Hepatocyte (in vitro differentiated cells): Measurements from ENCODE around the gene ANKRD44. TPM values are rescaled to one million over a fixed set of nuclear protein-coding genes. Genes with fewer than 3 reads are reported as not detected.

Experiments
- DNase-seq: peaks from one replicate; pipeline ENCODE4 v3.0.0-alpha.2; 2016; ENCODE audit warnings: low spot score
- H2AFZ ChIP-seq: fragments of 200-600 bp; sonication (generic); 2 replicates; pipeline ENCODE4 v1.6.0; 2016; ENCODE audit warnings: antibody characterized with exemption, mild to moderate bottlenecking
- H3K27ac ChIP-seq: fragments of 200-600 bp; sonication (generic); 2 replicates; pipeline ENCODE4 v1.5.1; 2016; ENCODE audit warnings: mild to moderate bottlenecking
- H3K27me3 ChIP-seq: fragments of 200-600 bp; sonication (generic); 2 replicates; pipeline ENCODE4 v1.6.1; 2016
- H3K36me3 ChIP-seq: fragments of 200-600 bp; sonication (generic); replicated peaks from 2 replicates; pipeline ENCODE4 v1.5.1; 2016; ENCODE audit warnings: low read depth; ENCODE audit not compliant: insufficient read depth
- H3K4me1 ChIP-seq: fragments of 200-600 bp; sonication (generic); 2 replicates; pipeline ENCODE4 v1.5.1; 2016; ENCODE audit warnings: mild to moderate bottlenecking, moderate library complexity; ENCODE audit not compliant: insufficient read depth
- H3K4me2 ChIP-seq: fragments of 200-600 bp; sonication (generic); 2 replicates; pipeline ENCODE4 v1.6.0; 2016
- H3K4me3 ChIP-seq: fragments of 200-600 bp; sonication (generic); 2 replicates; pipeline ENCODE4 v1.5.1; 2016; ENCODE audit warnings: mild to moderate bottlenecking
- H3K79me2 ChIP-seq: fragments of 200-600 bp; sonication (generic); 2 replicates; pipeline ENCODE4 v1.6.0; 2017; ENCODE audit warnings: mild to moderate bottlenecking
- H3K9me2 ChIP-seq: fragments of 200-600 bp; sonication (generic); replicated peaks from 2 replicates; pipeline ENCODE4 v1.6.0; 2017; ENCODE audit warnings: mild to moderate bottlenecking; ENCODE audit not compliant: insufficient read depth
- H3K9me3 ChIP-seq: fragments of 200-600 bp; sonication (generic); 2 replicates; pipeline ENCODE4 v1.5.1; 2016; ENCODE audit warnings: low read depth, mild to moderate bottlenecking
- H4K20me1 ChIP-seq: fragments of 200-600 bp; sonication (generic); 2 replicates; pipeline ENCODE4 v1.6.0; 2016; ENCODE audit warnings: mild to moderate bottlenecking; ENCODE audit not compliant: insufficient read depth, poor library complexity, severe bottlenecking
- EZH2 ChIP-seq: fragments of 200-600 bp; sonication (generic); IDR thresholded peaks from 2 replicates; pipeline ENCODE4 v1.6.1; 2016; ENCODE audit warnings: antibody characterized with exemption, mild to moderate bottlenecking, borderline replicate concordance
- EZH2phosphoT487 ChIP-seq: fragments of 200-600 bp; sonication (generic); IDR thresholded peaks from one replicate; pipeline ENCODE4 v1.6.1; 2018; ENCODE audit warnings: antibody characterized with exemption, mild to moderate bottlenecking, low read depth, moderate library complexity; ENCODE audit not compliant: unreplicated experiment, severe bottlenecking
- WGBS: methylation state at CpG from one replicate; pipeline ENCODE4 v1.1.6; 2016; ENCODE audit warnings: low lambda C conversion rate; ENCODE audit errors: missing lambda C conversion rate; 5-methylcytosine and 5-hydroxymethylcytosine counted together
- polyA plus RNA-seq: library from polyadenylated mRNA; unstranded; fragments of >200 nt; fragmentation: Nextera tagmentation; extraction: Ambion mirVana; gene quantifications from 2 replicates; pipeline ENCODE4 v1.2.1, GENCODE V29; 2016
- total RNA-seq: library from RNA; depleted of rRNA; stranded (reverse); fragments of >200 nt; gene quantifications from 2 replicates; pipeline ENCODE4 v1.2.3, GENCODE V29; 2014
- TF ChIP-seq, protein P1 (sequence below): fragments of 200-600 bp; sonication (generic); IDR thresholded peaks from 2 replicates; pipeline ENCODE4 v1.5.1; 2016; ENCODE audit warnings: antibody characterized with exemption, mild to moderate bottlenecking; ENCODE audit not compliant: poor library complexity

ANKRD44 gene
- total and polyA plus RNA-seq, 2 experiments from 2014 or later, result 5.9 to 9.1 TPM

DNA sequence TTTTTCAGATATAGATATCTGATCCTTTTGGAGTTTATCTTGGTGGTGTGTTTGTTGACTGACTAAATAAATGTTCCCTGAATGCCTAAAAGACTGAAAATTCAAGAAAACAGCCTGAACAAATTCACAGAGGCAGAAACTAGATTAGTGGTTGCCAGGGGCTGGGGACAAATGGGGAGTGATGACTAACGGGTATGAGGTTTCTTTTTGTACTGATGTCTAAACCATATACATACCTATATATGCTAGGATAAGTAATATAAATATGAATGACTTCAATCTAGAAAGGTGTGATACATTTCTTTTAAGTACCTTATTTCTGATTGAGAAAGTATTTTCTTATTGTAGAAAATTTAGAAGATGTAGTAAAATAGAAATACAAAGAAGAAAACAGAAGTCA lies 207.2 kb downstream of the ANKRD44 start:
- Histone ChIP-seq H3K9me3 (no peaks in the 10 kb centered on the region), H3K4me1 (peaks cover 9% of the 10 kb centered on the region), H3K4me3 (no peak overlapping the region), H3K36me3 (no peaks in the 10 kb centered on the region), H3K27ac (no peak overlapping the region), H3K4me2 (no peak overlapping the region), H3K79me2 (no peaks in the 10 kb centered on the region), H2AFZ (no peak overlapping the region), H3K27me3 (no peaks in the 10 kb centered on the region), H4K20me1 (no peaks in the 10 kb centered on the region), H3K9me2 (no peaks in the 10 kb centered on the region)
- WGBS, result 97% methylated on average over 1 of the region's 1 CpG
- no peak for DNase-seq
- TF ChIP-seq, protein P1, sequence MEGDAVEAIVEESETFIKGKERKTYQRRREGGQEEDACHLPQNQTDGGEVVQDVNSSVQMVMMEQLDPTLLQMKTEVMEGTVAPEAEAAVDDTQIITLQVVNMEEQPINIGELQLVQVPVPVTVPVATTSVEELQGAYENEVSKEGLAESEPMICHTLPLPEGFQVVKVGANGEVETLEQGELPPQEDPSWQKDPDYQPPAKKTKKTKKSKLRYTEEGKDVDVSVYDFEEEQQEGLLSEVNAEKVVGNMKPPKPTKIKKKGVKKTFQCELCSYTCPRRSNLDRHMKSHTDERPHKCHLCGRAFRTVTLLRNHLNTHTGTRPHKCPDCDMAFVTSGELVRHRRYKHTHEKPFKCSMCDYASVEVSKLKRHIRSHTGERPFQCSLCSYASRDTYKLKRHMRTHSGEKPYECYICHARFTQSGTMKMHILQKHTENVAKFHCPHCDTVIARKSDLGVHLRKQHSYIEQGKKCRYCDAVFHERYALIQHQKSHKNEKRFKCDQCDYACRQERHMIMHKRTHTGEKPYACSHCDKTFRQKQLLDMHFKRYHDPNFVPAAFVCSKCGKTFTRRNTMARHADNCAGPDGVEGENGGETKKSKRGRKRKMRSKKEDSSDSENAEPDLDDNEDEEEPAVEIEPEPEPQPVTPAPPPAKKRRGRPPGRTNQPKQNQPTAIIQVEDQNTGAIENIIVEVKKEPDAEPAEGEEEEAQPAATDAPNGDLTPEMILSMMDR, result no peak

DNA sequence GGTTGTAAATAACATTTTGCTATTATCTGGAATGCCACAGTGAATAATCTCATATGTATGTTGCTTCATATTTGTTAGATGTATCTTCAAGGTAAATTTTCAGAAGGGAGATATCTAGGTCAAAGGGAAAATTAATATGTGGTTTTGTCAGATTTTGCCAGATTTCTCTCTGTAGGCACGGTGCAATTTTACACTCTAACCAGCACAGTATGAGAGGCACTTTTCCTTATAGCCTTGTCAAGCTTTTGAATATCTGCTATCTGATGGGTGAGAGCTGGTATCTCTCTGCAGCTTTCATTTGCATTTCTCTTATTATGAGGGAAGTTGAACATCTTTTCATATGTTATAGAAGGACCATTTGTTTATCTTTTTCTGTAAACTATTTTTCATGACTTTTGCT lies 208.3 kb downstream of the ANKRD44 start:
- H3K36me3 ChIP-seq, result no peaks in the 10 kb centered on the region
- H3K4me2 ChIP-seq, result no peak overlapping the region
- no peaks in the 10 kb centered on the region for H3K79me2 ChIP-seq
- TF ChIP-seq, protein P1, result no peak
- no peak for TF ChIP-seq EZH2phosphoT487
- TF ChIP-seq EZH2, result no peak
- WGBS, result 83% methylated on average over 1 of the region's 1 CpG
- H2AFZ ChIP-seq, result no peak overlapping the region
- H3K9me2 ChIP-seq, result no peaks in the 10 kb centered on the region
- no peak overlapping the region for H3K27ac ChIP-seq
- DNase-seq, result no peak
- H3K4me1 ChIP-seq, result peaks cover 2% of the 10 kb centered on the region
- no peaks in the 10 kb centered on the region for H3K27me3 ChIP-seq
- H4K20me1 ChIP-seq, result no peaks in the 10 kb centered on the region
- H3K4me3 ChIP-seq, result no peak overlapping the region
- H3K9me3 ChIP-seq, result no peaks in the 10 kb centered on the region

DNA sequence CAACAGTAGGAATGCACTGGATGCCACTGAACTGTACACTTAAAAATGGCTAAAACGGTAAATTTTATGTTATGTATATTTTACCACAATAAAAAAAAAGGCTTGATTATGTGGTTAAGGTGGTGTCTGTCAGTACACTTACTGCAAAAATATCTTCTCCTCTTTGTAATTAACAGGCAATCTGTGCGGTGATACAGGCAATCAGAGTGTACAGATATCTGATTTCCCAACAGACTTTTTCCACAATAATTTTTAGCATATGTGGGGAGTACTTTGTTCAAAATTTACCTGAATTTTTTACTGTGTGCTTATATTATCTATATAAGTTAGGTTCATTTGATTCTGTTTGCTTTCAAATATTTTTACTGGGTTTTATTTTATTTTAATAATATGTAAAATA lies 209.1 kb downstream of the ANKRD44 start:
- H3K79me2 ChIP-seq, result no peaks in the 10 kb centered on the region
- H3K4me2 ChIP-seq, result no peak overlapping the region
- no peak for TF ChIP-seq EZH2
- no peak for TF ChIP-seq EZH2phosphoT487
- TF ChIP-seq, protein P1, result no peak
- H3K36me3 ChIP-seq, result no peaks in the 10 kb centered on the region
- H3K27ac ChIP-seq, result no peak overlapping the region
- H3K9me2 ChIP-seq, result no peaks in the 10 kb centered on the region
- H3K4me3 ChIP-seq, result no peak overlapping the region
- no peak for DNase-seq
- 92% methylated on average over 2 of the region's 2 CpGs for WGBS
- H2AFZ ChIP-seq, result no peak overlapping the region
- H3K4me1 ChIP-seq, result no peaks in the 10 kb centered on the region
- H3K9me3 ChIP-seq, result no peaks in the 10 kb centered on the region
- H3K27me3 ChIP-seq, result no peaks in the 10 kb centered on the region
- no peaks in the 10 kb centered on the region for H4K20me1 ChIP-seq
